Measurements from ENCODE around the gene ABCC1. TPM values are rescaled to one million over a fixed set of nuclear protein-coding genes. Genes with fewer than 3 reads are reported as not detected.

ABCC1 gene
- total RNA-seq, 1 experiment from 2014 or later = 56.4 TPM

DNA sequence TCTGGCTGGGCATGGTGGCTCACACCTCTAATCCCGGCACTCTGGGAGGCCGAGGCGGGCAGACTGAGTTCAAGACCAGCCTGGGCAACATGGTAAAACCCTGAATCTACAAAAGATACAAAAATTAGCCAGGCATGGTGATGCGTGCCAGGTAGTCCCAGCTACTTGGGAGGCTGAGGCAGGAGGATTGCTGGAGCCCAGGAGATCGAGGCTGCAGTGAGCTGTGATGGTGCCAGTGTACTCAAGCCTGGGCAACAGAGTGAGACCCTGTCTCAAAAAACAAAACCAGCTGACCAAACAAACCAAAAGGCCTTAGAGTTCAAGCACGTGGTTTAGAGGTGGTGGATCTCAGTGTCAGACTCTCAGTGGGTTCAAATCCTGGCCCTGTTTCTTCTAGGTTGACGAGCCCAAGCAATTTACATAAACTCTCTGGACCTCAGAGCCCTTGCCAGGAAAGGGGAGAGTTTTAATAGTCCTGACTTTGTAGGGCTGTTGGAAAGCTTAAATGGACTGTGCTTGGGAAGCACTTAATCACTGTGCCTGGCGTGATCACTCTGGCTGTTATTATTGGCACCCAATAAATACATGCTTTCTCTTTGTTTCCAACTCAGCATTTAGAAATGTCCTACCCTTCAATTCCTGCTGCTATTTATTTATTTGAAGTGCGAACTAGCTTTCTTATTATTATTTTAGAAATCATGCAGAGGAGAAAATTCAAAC is 44.7 kb downstream of the ABCC1 start:
- H3K4me1 ChIP-seq (ENCODE audit: insufficient read depth, low read length) = peaks cover 4% of the 10 kb centered on the region; the same call in 1 of the 2 replicates
- H2BK15ac ChIP-seq (ENCODE audit: low read depth, low read length) = no peak overlapping the region
- WGBS (ENCODE audit: extremely low coverage, insufficient read length, low lambda C conversion rate) = no CpG with 5 or more reads among the region's 9 CpGs
- H3K27ac ChIP-seq (ENCODE audit: insufficient read length, low read depth, low read length) = no peak overlapping the region
- H4K5ac ChIP-seq (ENCODE audit: insufficient read length, low read depth, low read length) = no peak overlapping the region
- no peaks in the 10 kb centered on the region for H3K27me3 Mint-ChIP-seq (ENCODE audit: low read depth)
- peaks cover 39 to 40% of the 10 kb centered on the region in 2 experiments for H3K4me1 Mint-ChIP-seq
- TF ChIP-seq, protein P1, sequence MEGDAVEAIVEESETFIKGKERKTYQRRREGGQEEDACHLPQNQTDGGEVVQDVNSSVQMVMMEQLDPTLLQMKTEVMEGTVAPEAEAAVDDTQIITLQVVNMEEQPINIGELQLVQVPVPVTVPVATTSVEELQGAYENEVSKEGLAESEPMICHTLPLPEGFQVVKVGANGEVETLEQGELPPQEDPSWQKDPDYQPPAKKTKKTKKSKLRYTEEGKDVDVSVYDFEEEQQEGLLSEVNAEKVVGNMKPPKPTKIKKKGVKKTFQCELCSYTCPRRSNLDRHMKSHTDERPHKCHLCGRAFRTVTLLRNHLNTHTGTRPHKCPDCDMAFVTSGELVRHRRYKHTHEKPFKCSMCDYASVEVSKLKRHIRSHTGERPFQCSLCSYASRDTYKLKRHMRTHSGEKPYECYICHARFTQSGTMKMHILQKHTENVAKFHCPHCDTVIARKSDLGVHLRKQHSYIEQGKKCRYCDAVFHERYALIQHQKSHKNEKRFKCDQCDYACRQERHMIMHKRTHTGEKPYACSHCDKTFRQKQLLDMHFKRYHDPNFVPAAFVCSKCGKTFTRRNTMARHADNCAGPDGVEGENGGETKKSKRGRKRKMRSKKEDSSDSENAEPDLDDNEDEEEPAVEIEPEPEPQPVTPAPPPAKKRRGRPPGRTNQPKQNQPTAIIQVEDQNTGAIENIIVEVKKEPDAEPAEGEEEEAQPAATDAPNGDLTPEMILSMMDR (conservative IDR thresholded peaks at IDR 0.05) = no peak
- H3K27me3 ChIP-seq (ENCODE audit: insufficient read depth, low read length) = no peaks in the 10 kb centered on the region
- H3K9ac ChIP-seq (ENCODE audit: extremely low read depth, insufficient read length, low read length) = no peak overlapping the region
- H3K79me1 ChIP-seq (ENCODE audit: insufficient read depth, low read depth, low read length, poor library complexity, severe bottlenecking) = peaks cover 5% of the 10 kb centered on the region
- H2AFZ ChIP-seq (ENCODE audit: low read length) = no peak overlapping the region
- peaks cover under 1% of the 10 kb centered on the region for H3K23me2 ChIP-seq (ENCODE audit: insufficient read length, low read depth, low read length, poor library complexity, severe bottlenecking)
- peak overlapping the region in 1 of 3 experiments; percentile 65; a peak in 2 of 7 replicates for H3K27ac Mint-ChIP-seq
- no peak overlapping the region for H2AK5ac ChIP-seq (ENCODE audit: insufficient read length, low read length)
- H3T11ph ChIP-seq (ENCODE audit: low read length) = no peak overlapping the region
- H3K23ac ChIP-seq (ENCODE audit: insufficient read length, low read depth, low read length) = no peak overlapping the region
- no peak overlapping the region for H2BK20ac ChIP-seq (ENCODE audit: low read depth, low read length, poor library complexity, severe bottlenecking)
- peaks cover 1% of the 10 kb centered on the region for H4K20me1 ChIP-seq (ENCODE audit: control insufficient read depth, insufficient read depth, insufficient read length)
- H3K18ac ChIP-seq (ENCODE audit: insufficient read length, low read depth, low read length) = no peak overlapping the region
- no peak overlapping the region for H4K8ac ChIP-seq (replicated peaks; ENCODE audit: insufficient read length, low read depth, low read length)
- H3K9me3 ChIP-seq (ENCODE audit: control insufficient read depth, low read depth, low read length) = no peaks in the 10 kb centered on the region
- no peak overlapping the region for H2BK120ac ChIP-seq (ENCODE audit: low read depth, low read length, poor library complexity, severe bottlenecking)
- H4K91ac ChIP-seq (ENCODE audit: insufficient read length, low read depth, low read length) = no peak overlapping the region
- no peak overlapping the region for H2BK5ac ChIP-seq (ENCODE audit: insufficient read length, low read length)
- H2BK12ac ChIP-seq (ENCODE audit: insufficient read length, low read depth, low read length) = no peak overlapping the region
- H3K79me2 ChIP-seq (ENCODE audit: insufficient read depth, low read length) = peaks cover 16% of the 10 kb centered on the region; the same call in 1 of the 2 replicates
- no peak overlapping the region for H3K4me2 ChIP-seq (ENCODE audit: insufficient read depth, insufficient read length, low read length)
- H3K56ac ChIP-seq (ENCODE audit: insufficient read length, low read depth, low read length) = no peak overlapping the region
- DNase-seq = no peak
- no peak overlapping the region for H3K4ac ChIP-seq (ENCODE audit: low read depth, low read length)
- no peak overlapping the region for H3K14ac ChIP-seq (ENCODE audit: insufficient read depth, low read length)
- H3K36me3 Mint-ChIP-seq (ENCODE audit: insufficient read depth in 1 of 3, low read depth in 3 of 3) = peaks cover 2 to 17% (median 10%) of the 10 kb centered on the region in 3 experiments
- no peak overlapping the region for H3K4me3 Mint-ChIP-seq
- H3K9me3 Mint-ChIP-seq = no peaks in the 10 kb centered on the region
